D721Med (cell line): ENCODE results near the gene CPEB1.

Source experiments
- DNase-seq: peaks from one replicate; pipeline ENCODE4 v3.0.0; 2011; ENCODE audit warnings: low spot score; ENCODE audit not compliant: insufficient read length
- FAIRE-seq: peaks from 2 replicates; lab custom pipeline; 2011; peaks lifted over from hg19 to GRCh38; lab: Jason Lieb, UNC
- TF ChIP-seq, protein P1 (sequence below): IDR thresholded peaks from 2 replicates; pipeline ENCODE4 v1.5.1; 2012; ENCODE audit warnings: mild to moderate bottlenecking, control low read depth; ENCODE audit not compliant: insufficient read depth; ENCODE audit errors: missing control alignments

CPEB1 gene

DNA sequence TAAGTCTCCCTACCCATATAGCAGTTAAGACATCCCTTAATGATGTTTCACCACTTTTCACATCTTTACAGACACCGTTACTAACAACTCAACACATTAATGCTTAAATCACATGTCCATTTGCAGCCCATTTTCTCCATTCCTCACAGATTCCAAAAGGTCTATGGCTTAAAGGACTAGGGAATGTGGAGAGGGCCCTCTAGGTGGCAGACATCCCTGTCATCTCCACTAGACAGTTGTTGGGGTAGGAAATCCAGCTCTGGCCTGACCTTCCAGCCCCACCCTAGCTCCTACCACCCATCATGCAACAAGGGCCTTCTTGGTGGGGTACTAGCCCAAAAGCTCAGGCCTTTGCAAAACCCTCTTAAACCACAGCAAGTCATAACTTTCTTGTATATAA is 25.2 kb downstream of the CPEB1 start:
- TF ChIP-seq, protein P1, sequence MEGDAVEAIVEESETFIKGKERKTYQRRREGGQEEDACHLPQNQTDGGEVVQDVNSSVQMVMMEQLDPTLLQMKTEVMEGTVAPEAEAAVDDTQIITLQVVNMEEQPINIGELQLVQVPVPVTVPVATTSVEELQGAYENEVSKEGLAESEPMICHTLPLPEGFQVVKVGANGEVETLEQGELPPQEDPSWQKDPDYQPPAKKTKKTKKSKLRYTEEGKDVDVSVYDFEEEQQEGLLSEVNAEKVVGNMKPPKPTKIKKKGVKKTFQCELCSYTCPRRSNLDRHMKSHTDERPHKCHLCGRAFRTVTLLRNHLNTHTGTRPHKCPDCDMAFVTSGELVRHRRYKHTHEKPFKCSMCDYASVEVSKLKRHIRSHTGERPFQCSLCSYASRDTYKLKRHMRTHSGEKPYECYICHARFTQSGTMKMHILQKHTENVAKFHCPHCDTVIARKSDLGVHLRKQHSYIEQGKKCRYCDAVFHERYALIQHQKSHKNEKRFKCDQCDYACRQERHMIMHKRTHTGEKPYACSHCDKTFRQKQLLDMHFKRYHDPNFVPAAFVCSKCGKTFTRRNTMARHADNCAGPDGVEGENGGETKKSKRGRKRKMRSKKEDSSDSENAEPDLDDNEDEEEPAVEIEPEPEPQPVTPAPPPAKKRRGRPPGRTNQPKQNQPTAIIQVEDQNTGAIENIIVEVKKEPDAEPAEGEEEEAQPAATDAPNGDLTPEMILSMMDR: peak; percentile 9
- DNase-seq (no peak), FAIRE-seq (no peak)

DNA sequence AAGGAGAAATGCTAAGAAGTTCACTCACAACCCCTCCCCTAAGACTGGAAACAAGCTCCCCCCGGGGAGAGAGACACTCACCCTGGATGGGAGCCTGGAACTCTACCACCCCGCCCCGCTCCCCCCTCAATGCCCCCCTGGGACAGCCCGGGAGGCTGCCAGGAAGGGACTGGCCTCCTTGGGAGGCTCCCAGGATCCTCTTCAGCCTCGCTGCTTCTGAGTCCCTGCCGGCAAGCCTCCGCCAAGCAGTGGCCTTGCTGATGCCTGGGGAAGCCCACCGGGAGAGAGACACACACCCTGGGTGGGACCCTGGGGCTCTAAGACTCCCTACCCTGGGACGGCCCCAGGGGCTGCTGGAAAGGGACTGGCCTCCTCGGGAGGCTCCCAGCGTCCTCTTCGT is 33.4 kb downstream of the CPEB1 start:
- FAIRE-seq (no peak), DNase-seq (no peak)
- TF ChIP-seq, protein P1: no peak

DNA sequence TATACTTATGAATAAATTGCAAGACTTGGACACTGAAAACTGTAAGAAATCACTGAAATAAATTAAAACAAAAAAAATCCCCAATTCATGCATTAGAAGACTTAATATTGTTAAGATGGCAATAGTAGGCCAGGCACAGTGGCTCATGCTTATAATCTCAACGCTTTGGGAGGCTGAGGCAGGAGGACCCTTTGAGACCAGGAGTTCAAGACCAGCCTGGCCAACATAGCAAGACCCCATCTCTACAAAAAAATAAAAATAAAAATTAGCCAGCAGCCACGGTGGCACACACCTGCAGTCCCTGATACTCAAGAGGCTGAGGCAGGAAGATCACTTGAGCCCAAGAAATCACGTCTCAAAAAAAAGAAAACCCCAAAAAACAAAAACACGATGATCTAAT is 35.8 kb downstream of the CPEB1 start:
- DNase-seq (no peak), FAIRE-seq (no peak)
- TF ChIP-seq, protein P1: no peak

DNA sequence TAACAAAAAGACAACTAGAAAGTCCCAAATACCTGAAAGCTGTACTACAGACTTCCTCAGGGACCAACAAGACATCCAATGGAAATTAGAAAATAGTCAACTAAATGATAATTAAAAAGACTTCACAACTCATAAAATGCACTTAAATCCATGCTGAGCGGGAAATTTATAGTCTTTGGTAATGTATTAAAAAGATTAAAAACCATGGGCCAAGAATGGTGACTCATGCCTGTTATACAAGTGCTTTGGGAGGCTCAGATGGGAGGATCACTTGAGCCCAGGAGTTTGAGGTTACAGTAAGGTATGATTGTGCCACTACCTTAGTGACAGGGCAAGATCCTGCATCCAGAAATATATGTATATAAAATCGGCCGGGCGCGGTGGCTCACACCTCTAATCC is 45.0 kb downstream of the CPEB1 start:
- FAIRE-seq: no peak
- TF ChIP-seq, protein P1: no peak
- DNase-seq: no peak

DNA sequence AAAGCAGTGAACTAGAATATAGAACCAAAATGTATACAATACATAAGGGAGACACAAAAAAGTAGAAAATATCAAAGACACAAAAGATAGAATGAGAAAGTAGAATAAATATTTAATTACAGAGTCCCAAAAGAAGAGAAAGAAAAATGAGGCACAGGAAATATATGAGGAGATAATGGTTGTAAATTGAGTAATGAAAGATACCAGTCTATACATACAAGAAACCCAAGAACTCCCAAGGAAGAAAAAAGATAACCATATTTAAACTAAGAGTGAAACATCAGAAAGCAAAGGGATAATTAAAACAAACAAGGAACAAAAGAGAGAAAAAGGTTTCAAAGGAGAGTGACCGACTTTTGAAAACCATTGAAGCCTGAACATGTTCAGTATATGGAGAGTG is 47.3 kb downstream of the CPEB1 start:
- DNase-seq (no peak), FAIRE-seq (no peak)
- TF ChIP-seq, protein P1: no peak

DNA sequence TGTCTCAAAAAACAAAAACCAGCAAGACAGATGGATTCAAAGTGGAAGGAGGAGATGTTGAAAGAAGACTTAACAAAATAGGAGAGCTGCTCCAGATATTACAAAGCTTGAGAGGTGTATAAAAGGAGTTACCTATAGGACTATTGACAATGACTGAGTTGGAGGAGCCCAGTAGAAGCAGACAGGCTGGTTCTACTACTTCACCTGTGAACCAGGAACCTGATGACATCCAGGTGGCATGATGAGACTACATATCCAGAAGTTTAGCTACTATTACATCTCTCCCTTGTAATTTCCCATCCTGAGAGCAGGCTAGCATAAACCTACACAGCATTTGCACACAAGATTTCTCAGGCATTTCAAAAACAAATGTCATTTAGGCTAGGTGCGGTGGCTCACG is 49.3 kb downstream of the CPEB1 start:
- TF ChIP-seq, protein P1: no peak
- FAIRE-seq (no peak), DNase-seq (no peak)

DNA sequence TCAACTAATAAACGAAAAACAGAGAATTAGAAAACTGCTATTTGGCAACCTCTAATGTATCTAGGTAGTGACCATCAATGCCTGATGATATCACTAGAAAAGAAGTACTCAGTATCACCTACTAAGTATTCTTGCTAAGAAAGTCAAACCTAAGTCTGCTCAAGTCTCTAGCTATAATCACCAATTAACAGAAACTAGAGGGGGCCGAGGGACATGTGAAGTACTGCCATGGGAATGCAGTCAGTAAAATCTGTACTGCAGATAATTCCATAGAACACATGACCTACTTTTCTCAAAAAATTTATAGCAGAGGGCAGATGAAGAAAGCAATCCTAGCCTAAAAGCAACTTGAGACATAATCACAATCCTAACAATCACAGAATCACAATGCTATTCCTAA is 51.4 kb downstream of the CPEB1 start:
- TF ChIP-seq, protein P1: no peak
- no peak for DNase-seq

More for the DNA sequence above, 51.4 kb downstream of the CPEB1 start:
- no peak for FAIRE-seq
